Spleen (tissue), 11 donors: Measurements from ENCODE around the gene RAB10. TPM values are rescaled to one million over a fixed set of nuclear protein-coding genes. Genes with fewer than 3 reads are reported as not detected.

ENCODE experiments used
- DNase-seq: peaks from one replicate; pipeline ENCODE4 v3.0.0-alpha.2; 2020
- H3K27ac ChIP-seq, 8 donors: fragments of 200-600 bp; sonication (generic) in 7 of 8; 1 replicate in 4 of 8; 2 replicates in 4 of 8; pipeline versions ENCODE4 v1.5.0 to v1.8.0; 2016 to 2021; ENCODE audit warnings: inconsistent platforms in 4 of 8, mild to moderate bottlenecking in 4 of 8, moderate library complexity in 1 of 8
- H3K27me3 ChIP-seq, 7 donors: fragments of 200-600 bp; sonication (generic) in 6 of 7; replicated peaks in 1 of 7; 1 replicate in 4 of 7; 2 replicates in 3 of 7; pipeline versions ENCODE4 v1.5.0 to v1.8.0; 2016 to 2021; ENCODE audit warnings: inconsistent platforms in 3 of 7, mild to moderate bottlenecking in 1 of 7
- H3K36me3 ChIP-seq, 6 donors: fragments of 200-600 bp; sonication (generic) in 5 of 6; 1 replicate in 4 of 6; 2 replicates in 2 of 6; pipeline versions ENCODE4 v1.5.0 to v1.8.0; 2016 to 2021; ENCODE audit warnings: inconsistent platforms in 2 of 6
- H3K4me1 ChIP-seq, 6 donors: fragments of 200-600 bp; sonication (generic) in 5 of 6; 1 replicate in 3 of 6; 2 replicates in 3 of 6; pipeline versions ENCODE4 v1.5.0 to v1.8.0; 2016 to 2021; ENCODE audit warnings: inconsistent platforms in 3 of 6
- H3K4me3 ChIP-seq, 8 donors: fragments of 200-600 bp; sonication (generic) in 7 of 8; 1 replicate in 4 of 8; 2 replicates in 4 of 8; pipeline versions ENCODE4 v1.5.0 to v1.8.0; 2016 to 2021; ENCODE audit warnings: inconsistent platforms in 4 of 8, mild to moderate bottlenecking in 4 of 8, moderate library complexity in 2 of 8
- H3K9me3 ChIP-seq, 8 donors: fragments of 200-600 bp; sonication (generic) in 7 of 8; 1 replicate in 4 of 8; 2 replicates in 4 of 8; pipeline versions ENCODE4 v1.5.0 to v1.8.0; 2016 to 2021; ENCODE audit warnings: inconsistent platforms in 4 of 8
- POLR2A ChIP-seq, 3 donors: fragments of 450-650 bp; IDR thresholded peaks; one replicate each; pipeline ENCODE4 v1.5.1; 2017; ENCODE audit warnings: antibody characterized with exemption in 3 of 3, mild to moderate bottlenecking in 1 of 3
- POLR2AphosphoS5 ChIP-seq, 3 donors: sonication (generic); formaldehyde crosslinking; IDR thresholded peaks; one replicate each; pipeline ENCODE4 v1.5.1; 2017; ENCODE audit warnings: antibody characterized with exemption in 3 of 3
- WGBS, 5 donors: extraction: QIAGEN DNeasy Blood & Tissue Kit in 3 of 5; methylation state at CpG; one replicate each; pipeline versions ENCODE4 v1.1.5 to v1.1.7; 2013 to 2018; 5-methylcytosine and 5-hydroxymethylcytosine counted together
- intact Hi-C: fragments of 100-400 bp; cut with DNase I; formaldehyde crosslinking; loops from one replicate; pipeline ENCODE4 v1.15.0; 2023; ENCODE audit warnings: low total_unique reads
- polyA plus RNA-seq, 3 donors: library from polyadenylated mRNA; stranded (reverse); fragments of 200-250 nt; gene quantifications; one replicate each; pipeline ENCODE4 v1.2.1, GENCODE V29; 2013
- total RNA-seq, 7 donors: library from RNA; depleted of rRNA in 3 of 7; stranded (reverse); fragments of >200 nt in 3 of 7; fragmentation: NEBNext Ultra II Directional in 4 of 7; extraction: Animal tissue kit (Norgen Biotek cat#: 25700) in 4 of 7; gene quantifications; one replicate each; pipeline versions ENCODE4 v1.1.0 to v1.2.1, GENCODE V29; 2016 to 2021
- TF ChIP-seq, protein P1 (sequence below), 11 experiments: fragments of 200-600 bp in 7 of 11; fragments of 450-650 bp in 4 of 11; sonication (generic) in 4 of 11; IDR thresholded peaks in 8 of 11; conservative IDR thresholded peaks in 3 of 11; 1 replicate in 7 of 11; 2 replicates in 4 of 11; pipeline versions ENCODE4 v1.4.0 to v1.8.0; 2016 to 2021; ENCODE audit warnings: antibody characterized with exemption in 11 of 11, inconsistent platforms in 4 of 11, mild to moderate bottlenecking in 1 of 11
- donor health status: healthy with polysubstance abuse.
- donor health status: DM: no; HTN: no; CAD: no; lungs with moderate emphysema.
- donor health status: DM: no; HTN: no; CAD: no.
- donor health status: Bipolar disorder and iron deficiency.
- donor health status: healthy.
- donor health status: DM: no; HTN: no; CAD: no.
- donor health status: DM: yes; HTN: yes; CAD: no.

Gene RAB10
- total and polyA plus RNA-seq, 10 donors: 24.4 to 135 (median 106) TPM

DNA sequence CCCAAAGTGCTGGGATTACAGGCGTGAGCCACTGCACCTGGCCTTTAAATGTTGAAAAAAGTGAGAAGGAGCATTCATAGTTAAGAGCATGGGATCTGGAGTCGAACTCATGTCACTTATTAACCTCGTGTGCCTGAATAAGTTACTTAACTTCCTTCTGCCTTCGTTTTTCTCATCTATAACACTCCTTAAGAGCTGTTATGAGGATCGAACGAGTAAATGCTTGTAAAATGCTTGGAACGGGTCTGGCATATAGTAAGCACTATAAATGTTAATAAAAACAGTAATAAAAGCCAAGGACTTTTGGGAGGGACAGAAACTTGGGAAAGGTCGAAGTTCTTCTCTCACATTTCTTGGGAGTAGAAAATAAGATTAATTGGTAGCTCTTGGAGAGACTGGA is 40.8 kb downstream of the RAB10 start:
- Histone ChIP-seq H3K4me3 (no peak overlapping the region), H3K36me3 (peaks cover 0 to 3% (median 0%) of the 10 kb centered on the region in 6 donors), H3K27me3 (no peaks in the 10 kb centered on the region), H3K9me3 (no peaks in the 10 kb centered on the region), H3K27ac (no peak overlapping the region), H3K4me1 (peaks cover 11 to 94% (median 61%) of the 10 kb centered on the region in 6 donors)
- intact Hi-C loops: no loop called here
- DNase-seq: no peak
- WGBS, 5 donors: 70 to 82% (median 72%) methylated on average over 8 of the region's 8 CpGs
- TF ChIP-seq, protein P1, sequence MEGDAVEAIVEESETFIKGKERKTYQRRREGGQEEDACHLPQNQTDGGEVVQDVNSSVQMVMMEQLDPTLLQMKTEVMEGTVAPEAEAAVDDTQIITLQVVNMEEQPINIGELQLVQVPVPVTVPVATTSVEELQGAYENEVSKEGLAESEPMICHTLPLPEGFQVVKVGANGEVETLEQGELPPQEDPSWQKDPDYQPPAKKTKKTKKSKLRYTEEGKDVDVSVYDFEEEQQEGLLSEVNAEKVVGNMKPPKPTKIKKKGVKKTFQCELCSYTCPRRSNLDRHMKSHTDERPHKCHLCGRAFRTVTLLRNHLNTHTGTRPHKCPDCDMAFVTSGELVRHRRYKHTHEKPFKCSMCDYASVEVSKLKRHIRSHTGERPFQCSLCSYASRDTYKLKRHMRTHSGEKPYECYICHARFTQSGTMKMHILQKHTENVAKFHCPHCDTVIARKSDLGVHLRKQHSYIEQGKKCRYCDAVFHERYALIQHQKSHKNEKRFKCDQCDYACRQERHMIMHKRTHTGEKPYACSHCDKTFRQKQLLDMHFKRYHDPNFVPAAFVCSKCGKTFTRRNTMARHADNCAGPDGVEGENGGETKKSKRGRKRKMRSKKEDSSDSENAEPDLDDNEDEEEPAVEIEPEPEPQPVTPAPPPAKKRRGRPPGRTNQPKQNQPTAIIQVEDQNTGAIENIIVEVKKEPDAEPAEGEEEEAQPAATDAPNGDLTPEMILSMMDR (IDR thresholded peaks at IDR 0.05 in 8 of 11, conservative IDR thresholded peaks at IDR 0.05 in 3 of 11): no peak
- no peak for TF ChIP-seq POLR2AphosphoS5 (IDR thresholded peaks at IDR 0.05)
- no peak for TF ChIP-seq POLR2A (IDR thresholded peaks at IDR 0.05)

DNA sequence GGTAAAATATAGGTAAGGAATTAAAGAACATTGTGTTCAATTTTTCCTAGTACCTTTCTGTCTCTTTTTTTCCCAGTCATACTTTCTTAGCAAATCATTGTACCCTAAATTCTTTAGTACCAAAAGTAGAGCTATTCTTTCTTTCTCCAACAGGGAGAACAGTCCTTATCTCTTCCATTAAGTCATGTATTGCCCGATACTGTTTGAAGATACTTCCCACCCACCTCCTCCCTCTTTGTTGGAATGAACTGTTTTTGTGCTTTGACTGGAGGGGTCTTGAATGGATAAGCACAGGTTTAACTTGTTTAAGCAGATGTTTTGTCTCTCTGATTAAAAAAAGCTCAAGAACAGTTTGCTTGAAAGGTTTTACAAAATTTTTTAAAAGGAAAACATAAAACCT is 41.3 kb downstream of the RAB10 start:
- TF ChIP-seq, protein P1 (IDR thresholded peaks at IDR 0.05 in 8 of 11, conservative IDR thresholded peaks at IDR 0.05 in 3 of 11): no peak
- TF ChIP-seq POLR2A (IDR thresholded peaks at IDR 0.05) (no peak), POLR2AphosphoS5 (IDR thresholded peaks at IDR 0.05) (no peak)
- no peak overlapping the region for H3K27ac ChIP-seq
- no peak overlapping the region for H3K4me3 ChIP-seq
- peaks cover 0 to 8% (median 0%) of the 10 kb centered on the region in 6 donors for H3K36me3 ChIP-seq
- H3K4me1 ChIP-seq: peaks cover 9 to 94% (median 56%) of the 10 kb centered on the region in 6 donors
- peaks cover 0 to 1% (median 0%) of the 10 kb centered on the region in 8 donors for H3K9me3 ChIP-seq
- no peaks in the 10 kb centered on the region for H3K27me3 ChIP-seq
- no peak for DNase-seq
- intact Hi-C loops: no loop called here
- WGBS, 5 donors: 79 to 96% (median 89%) methylated on average over 1 of the region's 1 CpG

DNA sequence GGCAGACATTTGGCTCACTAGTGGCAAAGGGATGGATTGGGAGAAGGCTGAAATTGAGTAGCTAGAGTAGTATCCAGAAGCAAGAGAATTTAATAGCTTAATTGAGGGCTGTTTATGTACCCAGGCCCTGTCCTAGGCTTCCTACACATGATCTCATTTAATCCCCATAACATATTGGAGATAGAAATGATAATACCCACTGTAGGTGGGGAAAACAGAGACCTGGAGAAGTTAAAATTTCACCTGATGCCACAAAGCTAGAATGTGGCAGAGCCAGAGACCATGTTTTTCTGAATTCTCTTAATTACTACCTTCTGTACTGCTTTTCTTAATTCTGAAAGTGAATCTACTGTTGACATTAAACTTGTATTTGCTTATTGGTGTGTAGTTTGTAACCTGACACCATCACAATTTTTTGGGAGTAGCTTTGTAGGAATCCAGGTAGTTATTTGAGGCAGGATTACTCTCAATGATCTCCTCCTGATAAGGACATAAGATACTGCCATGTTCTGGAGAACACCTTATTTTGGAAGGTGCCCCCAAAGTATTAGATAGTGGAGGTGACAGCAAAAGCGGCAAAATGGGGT is 42.2 kb downstream of the RAB10 start:
- Histone ChIP-seq H3K36me3 (peaks cover 0 to 9% (median 0%) of the 10 kb centered on the region in 6 donors), H3K4me1 (peaks cover 0 to 94% (median 48%) of the 10 kb centered on the region in 6 donors), H3K9me3 (peaks cover 0 to 11% (median 7%) of the 10 kb centered on the region in 8 donors), H3K27me3 (no peaks in the 10 kb centered on the region), H3K4me3 (no peak overlapping the region), H3K27ac (no peak overlapping the region)
- 95 to 100% (median 96%) methylated on average over 1 of the region's 1 CpG for WGBS, 5 donors
- no peak for TF ChIP-seq POLR2AphosphoS5 (IDR thresholded peaks at IDR 0.05)
- TF ChIP-seq, protein P1 (IDR thresholded peaks at IDR 0.05 in 8 of 11, conservative IDR thresholded peaks at IDR 0.05 in 3 of 11): no peak
- no peak for TF ChIP-seq POLR2A (IDR thresholded peaks at IDR 0.05)
- DNase-seq: no peak
- intact Hi-C loops: no loop called here

DNA sequence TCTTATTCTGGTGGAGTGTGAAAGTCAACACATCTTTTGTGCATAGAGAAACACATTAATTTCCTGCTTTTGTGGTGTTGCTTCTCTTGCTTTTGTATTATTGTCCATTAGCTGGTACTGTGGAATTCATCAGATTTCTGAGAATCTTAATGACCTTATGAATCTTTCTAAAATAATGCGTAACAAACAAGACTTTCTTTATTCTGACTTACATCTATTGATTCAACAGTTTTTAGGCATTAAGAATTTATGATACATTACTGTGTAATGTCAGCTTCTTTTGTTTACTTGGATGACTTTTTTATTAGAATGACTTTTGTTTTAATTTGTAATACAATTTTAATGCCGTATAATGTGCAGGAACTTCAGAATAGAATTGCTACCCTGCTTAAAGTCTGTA is 43.4 kb downstream of the RAB10 start:
- Histone ChIP-seq H3K9me3 (peaks cover 0 to 22% (median 13%) of the 10 kb centered on the region in 8 donors), H3K27ac (no peak overlapping the region), H3K36me3 (peaks cover 0 to 9% (median 0%) of the 10 kb centered on the region in 6 donors), H3K4me1 (peaks cover 0 to 94% (median 41%) of the 10 kb centered on the region in 6 donors), H3K4me3 (no peak overlapping the region), H3K27me3 (no peaks in the 10 kb centered on the region)
- TF ChIP-seq, protein P1 (IDR thresholded peaks at IDR 0.05 in 8 of 11, conservative IDR thresholded peaks at IDR 0.05 in 3 of 11): no peak
- TF ChIP-seq POLR2A (IDR thresholded peaks at IDR 0.05) (no peak), POLR2AphosphoS5 (IDR thresholded peaks at IDR 0.05) (no peak)
- no peak for DNase-seq
- WGBS, 5 donors: 92 to 98% (median 97%) methylated on average over 2 of the region's 2 CpGs
- intact Hi-C loops: no loop called here
